GM18499 (cell line): ENCODE measurements around the gene TOP3B.

Experiments used
- ATAC-seq: cut with Tn5 transposase; IDR thresholded peaks from one replicate; pipeline ENCODE4 v1.9.1; 2021; ENCODE audit warnings: moderate number of reproducible peaks; ENCODE audit not compliant: insufficient read depth, unreplicated experiment

TOP3B gene

GRCh38 chr22:21984793-21985192 is 2.2 kb upstream of the TOP3B start:
- no peak for ATAC-seq

- ATAC-seq = no peak
These were observed 713 bp downstream of the TOP3B start for GRCh38 chr22:21981874-21982273.

GRCh38 chr22:21980547-21980946 is 2.0 kb downstream of the TOP3B start:
- no peak for ATAC-seq

- ATAC-seq = no peak
These were observed 3.8 kb downstream of the TOP3B start for GRCh38 chr22:21978564-21979386.

- ATAC-seq = no peak
These were observed 4.8 kb downstream of the TOP3B start for GRCh38 chr22:21977814-21978213.

GRCh38 chr22:21975854-21976345 is 6.7 kb downstream of the TOP3B start:
- ATAC-seq = no peak

- no peak for ATAC-seq
These were observed 7.3 kb downstream of the TOP3B start for GRCh38 chr22:21975273-21975672.

- ATAC-seq = no peak
These were observed 8.4 kb downstream of the TOP3B start for GRCh38 chr22:21974058-21974649.

- no peak for ATAC-seq
These were observed 9.8 kb downstream of the TOP3B start for GRCh38 chr22:21972806-21973205.

- ATAC-seq = no peak
These were observed 10.3 kb downstream of the TOP3B start for GRCh38 chr22:21972293-21972779.

GRCh38 chr22:21971858-21972275 is 10.7 kb downstream of the TOP3B start:
- ATAC-seq = no peak

- ATAC-seq = no peak
These were observed 11.6 kb downstream of the TOP3B start for GRCh38 chr22:21970800-21971617.

GRCh38 chr22:21970037-21970799 is 12.4 kb downstream of the TOP3B start:
- ATAC-seq = no peak

- no peak for ATAC-seq
These were observed 14.0 kb downstream of the TOP3B start for GRCh38 chr22:21968452-21969129.

- no peak for ATAC-seq
These were observed 14.8 kb downstream of the TOP3B start for GRCh38 chr22:21967693-21968271.

- no peak for ATAC-seq
These were observed 15.7 kb downstream of the TOP3B start for GRCh38 chr22:21966643-21967516.

GRCh38 chr22:21965762-21966288 is 16.8 kb downstream of the TOP3B start:
- ATAC-seq = no peak

GRCh38 chr22:21964918-21965484 is 17.6 kb downstream of the TOP3B start:
- no peak for ATAC-seq
